GM12865 (cell line): ENCODE results near the gene SPON2.

Experiments used
- DNase-seq: peaks from one replicate; pipeline ENCODE4 v3.0.0; 2010; ENCODE audit warnings: low read depth
- H3K4me3 ChIP-seq: 2 replicates; pipeline ENCODE4 v1.5.1; 2011; ENCODE audit warnings: mild to moderate bottlenecking, low read depth, low read length, control low read depth
- TF ChIP-seq, protein P1 (sequence below): IDR thresholded peaks from 2 replicates; pipeline ENCODE4 v1.5.1; 2011; ENCODE audit warnings: low read length, control low read depth, low read depth, inconsistent platforms; ENCODE audit not compliant: insufficient read depth; ENCODE audit errors: missing control alignments

The SPON2 gene

GRCh38 chr4:1208970-1209704 is 36.8 kb upstream of the SPON2 start:
- TF ChIP-seq, protein P1, sequence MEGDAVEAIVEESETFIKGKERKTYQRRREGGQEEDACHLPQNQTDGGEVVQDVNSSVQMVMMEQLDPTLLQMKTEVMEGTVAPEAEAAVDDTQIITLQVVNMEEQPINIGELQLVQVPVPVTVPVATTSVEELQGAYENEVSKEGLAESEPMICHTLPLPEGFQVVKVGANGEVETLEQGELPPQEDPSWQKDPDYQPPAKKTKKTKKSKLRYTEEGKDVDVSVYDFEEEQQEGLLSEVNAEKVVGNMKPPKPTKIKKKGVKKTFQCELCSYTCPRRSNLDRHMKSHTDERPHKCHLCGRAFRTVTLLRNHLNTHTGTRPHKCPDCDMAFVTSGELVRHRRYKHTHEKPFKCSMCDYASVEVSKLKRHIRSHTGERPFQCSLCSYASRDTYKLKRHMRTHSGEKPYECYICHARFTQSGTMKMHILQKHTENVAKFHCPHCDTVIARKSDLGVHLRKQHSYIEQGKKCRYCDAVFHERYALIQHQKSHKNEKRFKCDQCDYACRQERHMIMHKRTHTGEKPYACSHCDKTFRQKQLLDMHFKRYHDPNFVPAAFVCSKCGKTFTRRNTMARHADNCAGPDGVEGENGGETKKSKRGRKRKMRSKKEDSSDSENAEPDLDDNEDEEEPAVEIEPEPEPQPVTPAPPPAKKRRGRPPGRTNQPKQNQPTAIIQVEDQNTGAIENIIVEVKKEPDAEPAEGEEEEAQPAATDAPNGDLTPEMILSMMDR: no peak
- no peak for DNase-seq
- H3K4me3 ChIP-seq: no peak overlapping the region

- DNase-seq: no peak
- TF ChIP-seq, protein P1: no peak
- no peak overlapping the region for H3K4me3 ChIP-seq
These were observed 36.0 kb upstream of the SPON2 start for GRCh38 chr4:1208266-1208961.

DNA sequence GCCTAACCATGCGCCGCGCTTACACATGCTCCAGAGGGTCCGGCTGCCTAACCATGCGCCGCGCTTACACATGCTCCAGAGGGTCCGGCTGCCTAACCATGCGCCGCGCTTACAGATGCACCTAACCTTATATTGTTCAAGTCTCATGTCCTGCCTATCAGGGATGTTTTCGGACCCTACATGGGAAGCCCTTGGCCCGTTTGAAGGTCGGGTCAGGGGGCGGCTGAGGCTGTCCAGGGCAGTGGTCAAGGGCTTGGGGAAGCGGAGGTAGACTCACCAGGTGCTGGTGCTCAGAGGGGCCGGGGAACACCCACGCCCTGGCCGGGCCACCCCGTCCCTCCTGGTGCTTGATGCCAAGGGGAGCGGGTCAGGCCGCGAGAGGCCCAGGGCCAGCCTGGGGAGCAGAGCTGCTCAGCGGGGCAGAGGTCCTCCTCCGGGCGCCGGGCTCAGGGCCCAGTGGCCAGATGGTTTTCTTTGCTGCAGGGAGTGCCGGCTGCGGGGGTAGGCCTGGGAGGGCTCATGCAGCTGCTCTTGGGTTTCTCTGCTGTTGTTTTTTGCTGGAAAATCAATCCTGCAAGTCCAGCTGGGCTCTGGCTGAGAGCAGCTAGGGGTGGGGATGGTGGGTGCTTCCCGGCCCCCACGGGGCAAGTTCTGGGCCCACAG is 35.4 kb upstream of the SPON2 start:
- TF ChIP-seq, protein P1: no peak

DNA sequence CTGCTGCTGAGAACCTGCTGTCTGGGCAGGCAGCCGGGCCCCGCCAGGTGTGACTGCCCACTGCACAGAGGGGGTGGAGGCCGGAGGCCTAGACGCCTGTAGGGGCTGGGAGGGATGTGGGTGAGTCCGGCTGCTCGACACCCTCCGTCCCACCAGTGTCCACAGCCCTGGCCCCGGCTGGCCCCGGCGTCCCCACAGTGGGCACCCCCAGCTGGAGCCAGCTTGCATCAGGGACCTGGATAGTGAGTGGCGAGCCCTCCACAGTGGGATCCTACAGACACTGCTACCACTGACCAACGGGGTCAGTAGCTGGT is 34.7 kb upstream of the SPON2 start:
- DNase-seq: no peak
- H3K4me3 ChIP-seq: no peak overlapping the region

More for the DNA sequence above, 35.4 kb upstream of the SPON2 start:
- DNase-seq: no peak
- no peak overlapping the region for H3K4me3 ChIP-seq

GRCh38 chr4:1206299-1207156 is 34.1 kb upstream of the SPON2 start:
- DNase-seq: no peak
- TF ChIP-seq, protein P1: no peak

More for the DNA sequence above, 34.7 kb upstream of the SPON2 start:
- TF ChIP-seq, protein P1: no peak

DNA sequence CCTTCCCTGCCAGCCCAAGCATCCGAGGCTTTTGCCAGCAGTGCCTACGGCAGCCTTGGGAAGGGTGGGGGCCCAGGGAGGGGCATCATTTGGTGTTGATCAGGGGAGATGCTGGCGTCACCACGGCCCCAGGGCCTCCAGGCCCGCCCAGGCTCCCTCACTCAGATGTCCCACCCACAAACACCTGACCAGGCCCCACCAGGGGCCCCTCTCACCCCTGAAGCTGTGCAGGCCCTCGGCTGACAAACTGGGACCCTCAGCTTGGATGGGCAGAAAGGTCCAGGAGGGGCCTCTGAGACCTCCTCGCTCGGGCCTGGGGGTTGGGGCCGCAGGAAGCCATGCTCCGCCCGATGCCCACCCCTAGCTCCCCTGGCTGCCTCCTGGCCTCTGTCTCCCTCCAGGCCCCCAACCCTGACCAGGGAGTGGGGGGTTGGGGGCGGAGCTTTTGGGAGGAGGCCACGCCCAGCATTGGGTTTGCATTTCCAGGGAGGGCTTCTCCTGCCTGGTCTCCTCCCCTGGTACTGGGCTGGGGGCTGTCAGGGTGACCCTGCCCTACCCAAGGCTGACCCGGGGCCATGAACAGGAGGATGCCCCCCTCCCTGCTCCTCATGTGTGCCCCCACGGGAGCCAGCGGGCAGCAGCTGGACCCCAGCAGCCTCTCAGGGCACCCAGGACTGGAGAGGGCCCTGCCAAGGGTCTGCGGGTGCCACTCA is 33.4 kb upstream of the SPON2 start:
- no peak overlapping the region for H3K4me3 ChIP-seq
- no peak for DNase-seq
- TF ChIP-seq, protein P1: no peak

More at GRCh38 chr4:1206299-1207156, 34.1 kb upstream of the SPON2 start:
- no peak overlapping the region for H3K4me3 ChIP-seq
